Pancreas (tissue), 10 donors: Measurements from ENCODE around the gene NATD1. TPM values are rescaled to one million over a fixed set of nuclear protein-coding genes. Genes with fewer than 3 reads are reported as not detected.
A peak's percentile ranks its signal among the peaks of the same experiment; 100 is the strongest.

ENCODE experiments used
- ATAC-seq, 4 donors: fragments of 200-7000 bp; cut with Tn5 transposase; one replicate each; pipeline versions ENCODE4 v1.8.0 to v1.9.1; 2020; ENCODE audit warnings: mild to moderate bottlenecking in 4 of 4, moderate library complexity in 4 of 4
- DNase-seq, 6 donors: peaks; one replicate each; pipeline ENCODE4 v3.0.0-alpha.2; 2020
- FAIRE-seq: peaks from 2 replicates; lab custom pipeline; 2012; peaks lifted over from hg19 to GRCh38; lab: Jason Lieb, UNC
- H3K27ac ChIP-seq, 4 donors: fragments of 200-600 bp; sonication (generic); 1 replicate in 3 of 4; 2 replicates in 1 of 4; pipeline versions ENCODE4 v1.5.0 to v1.8.0; 2020
- H3K27me3 ChIP-seq, 4 donors: fragments of 200-600 bp; one replicate each; pipeline ENCODE4 v1.8.0; 2021
- H3K36me3 ChIP-seq, 3 donors: fragments of 200-600 bp; sonication (generic) in 1 of 3; one replicate each; pipeline versions ENCODE4 v1.5.0 to v1.8.0; 2020 to 2021
- H3K4me1 ChIP-seq, 3 donors: fragments of 200-600 bp; one replicate each; pipeline ENCODE4 v1.8.0; 2021
- H3K4me3 ChIP-seq, 4 donors: fragments of 200-600 bp; sonication (generic) in 2 of 4; one replicate each; pipeline versions ENCODE4 v1.5.0 to v1.8.0; 2020 to 2021
- H3K9me3 ChIP-seq, 4 donors: fragments of 200-600 bp; one replicate each; pipeline ENCODE4 v1.8.0; 2021
- CTCF ChIP-seq, 4 donors: fragments of 200-600 bp; sonication (generic) in 3 of 4; IDR thresholded peaks; one replicate each; pipeline versions ENCODE4 v1.5.0 to v1.8.0; 2021; ENCODE audit warnings: antibody characterized with exemption in 4 of 4
- WGBS, 2 donors: extraction: QIAGEN DNeasy Blood & Tissue Kit; methylation state at CpG; one replicate each; pipeline ENCODE4 v1.1.7; 2013; 5-methylcytosine and 5-hydroxymethylcytosine counted together
- intact Hi-C, 3 donors: fragments of 100-400 bp; cut with DNase I; formaldehyde crosslinking; loops; one replicate each; pipeline versions ENCODE4 v1.11.1 to v1.14.2; 2022
- polyA plus RNA-seq, 2 donors: library from polyadenylated mRNA; stranded (reverse); fragments of 200-250 nt; gene quantifications; one replicate each; pipeline ENCODE4 v1.2.3, GENCODE V29; 2013
- total RNA-seq, 6 donors: library from RNA; stranded (reverse); fragmentation: NEBNext Ultra II Directional in 4 of 6; extraction: Animal tissue kit (Norgen Biotek cat#: 25700) in 4 of 6; gene quantifications; one replicate each; pipeline versions ENCODE4 v1.2.1 to v1.2.4, GENCODE V29; 2021 to 2023
- donor health status: healthy with polysubstance abuse.
- donor health status: DM: no; HTN: no; CAD: no; lungs with moderate emphysema.
- donor health status: DM: no; HTN: no; CAD: no.
- donor health status: control.
- donor health status: control.
- donor health status: Bipolar disorder and iron deficiency.
- donor health status: DM: yes; HTN: yes; CAD: no.
- donor health status: DM: no; HTN: no; CAD: no.
- donor health status: DM: no; HTN: no; CAD: no.
- donor health status: DM: yes; HTN: yes; CAD: no.

Gene NATD1
- total and polyA plus RNA-seq, 8 donors: 2.3 to 8.3 (median 4.2) TPM

GRCh38 chr17:21298983-21299519, 45.8 kb upstream of the NATD1 start:
- intact Hi-C loops: loop anchor here in 1 of 3 donors (10.0 kb wide), 1 partner anchor 966 kb away; no protein-coding TSS in a partner anchor
- H3K27ac ChIP-seq: no peak overlapping the region
- FAIRE-seq: no peak
- no peaks in the 10 kb centered on the region for H3K9me3 ChIP-seq
- peak in 2 of 6 donors; percentile 16 to 56 for DNase-seq
- no peak for ATAC-seq
- WGBS, 2 donors: 59 to 63% methylated on average over 13 of the region's 13 CpGs
- H3K36me3 ChIP-seq: peaks cover 3 to 37% (median 25%) of the 10 kb centered on the region in 3 donors
- peaks cover 0 to 6% (median 0%) of the 10 kb centered on the region in 3 donors for H3K4me1 ChIP-seq
- H3K27me3 ChIP-seq: no peaks in the 10 kb centered on the region
- no peak overlapping the region for H3K4me3 ChIP-seq
- TF ChIP-seq CTCF (IDR thresholded peaks at IDR 0.05): no peak

DNA sequence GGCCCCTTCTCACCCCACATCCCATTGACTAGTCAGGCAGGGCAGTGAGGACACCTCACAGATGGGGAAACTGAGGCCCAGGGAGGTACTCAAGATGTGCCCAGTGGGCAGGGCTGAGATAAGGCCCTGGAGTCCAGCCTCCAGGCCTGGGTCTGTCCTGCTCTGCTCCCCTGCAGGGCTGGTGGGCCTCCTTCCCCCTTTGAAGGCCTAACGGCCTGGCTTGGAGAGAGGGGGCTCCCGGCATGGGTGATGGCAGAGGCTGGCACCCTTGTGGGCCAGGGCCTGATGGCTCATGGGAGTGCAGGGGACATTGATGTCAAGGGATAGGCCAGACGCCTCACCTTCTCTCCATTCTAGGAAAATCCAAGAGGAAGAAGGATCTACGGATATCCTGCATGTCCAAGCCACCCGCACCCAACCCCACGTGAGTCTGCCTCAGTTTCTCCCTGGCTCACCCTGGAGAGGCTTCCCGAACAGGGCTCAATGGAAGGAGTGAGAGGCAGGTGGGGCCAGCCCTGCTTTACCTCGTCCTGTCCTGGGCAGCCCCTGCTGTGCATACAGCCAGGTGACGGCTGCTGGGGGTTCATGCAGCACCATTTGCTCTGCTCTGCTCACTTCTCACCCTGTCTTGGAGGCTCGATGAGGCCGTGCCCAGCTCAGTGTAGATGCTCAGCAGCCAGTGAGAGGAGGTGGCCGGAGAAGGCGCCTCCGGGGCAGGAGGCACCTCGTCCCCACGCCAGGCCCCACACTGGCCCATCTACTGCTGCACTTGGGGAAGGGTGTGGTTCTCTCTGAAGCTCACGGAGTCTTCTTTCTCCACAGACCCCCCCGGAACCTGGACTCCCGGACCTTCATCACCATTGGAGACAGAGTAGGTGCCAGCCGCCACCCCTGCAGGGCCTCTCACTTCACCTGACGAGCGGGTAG, 45.1 kb upstream of the NATD1 start:
- Histone ChIP-seq H3K4me1 (peaks cover 0 to 6% (median 0%) of the 10 kb centered on the region in 3 donors), H3K27ac (no peak overlapping the region), H3K9me3 (no peaks in the 10 kb centered on the region), H3K4me3 (no peak overlapping the region), H3K36me3 (peaks cover 3 to 30% (median 21%) of the 10 kb centered on the region in 3 donors), H3K27me3 (no peaks in the 10 kb centered on the region)
- ATAC-seq (no peak), FAIRE-seq (no peak), DNase-seq (peak in 3 of 6 donors; percentile 29 to 80 (median 58))
- no peak for TF ChIP-seq CTCF (IDR thresholded peaks at IDR 0.05)
- intact Hi-C loops: loop anchor here in 1 of 3 donors (10.0 kb wide), 1 partner anchor 966 kb away; no protein-coding TSS in a partner anchor
- 68 to 69% methylated on average over 22 of the region's 22 CpGs for WGBS, 2 donors

DNA sequence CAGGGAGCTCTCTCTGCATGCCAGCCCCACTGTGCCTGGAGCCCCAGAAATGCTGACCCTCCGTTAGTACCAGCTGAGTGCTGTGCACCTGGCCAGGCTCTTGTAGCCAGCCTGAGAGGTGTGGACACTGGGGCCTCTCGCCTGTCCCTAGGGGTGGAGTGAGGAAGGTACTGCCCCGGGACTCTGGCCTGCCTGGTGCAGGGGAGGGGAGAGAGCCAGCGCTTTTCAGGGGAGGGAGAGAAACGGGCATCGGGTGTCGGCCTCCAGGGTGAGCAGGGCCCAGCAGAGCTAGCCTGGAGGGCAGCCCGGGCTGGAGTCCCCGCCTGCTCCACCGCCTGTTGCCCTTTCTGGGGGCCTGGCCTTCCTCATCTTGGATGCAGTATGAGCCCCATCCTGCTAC, 44.4 kb upstream of the NATD1 start:
- 59 to 68% methylated on average over 10 of the region's 10 CpGs for WGBS, 2 donors

DNA sequence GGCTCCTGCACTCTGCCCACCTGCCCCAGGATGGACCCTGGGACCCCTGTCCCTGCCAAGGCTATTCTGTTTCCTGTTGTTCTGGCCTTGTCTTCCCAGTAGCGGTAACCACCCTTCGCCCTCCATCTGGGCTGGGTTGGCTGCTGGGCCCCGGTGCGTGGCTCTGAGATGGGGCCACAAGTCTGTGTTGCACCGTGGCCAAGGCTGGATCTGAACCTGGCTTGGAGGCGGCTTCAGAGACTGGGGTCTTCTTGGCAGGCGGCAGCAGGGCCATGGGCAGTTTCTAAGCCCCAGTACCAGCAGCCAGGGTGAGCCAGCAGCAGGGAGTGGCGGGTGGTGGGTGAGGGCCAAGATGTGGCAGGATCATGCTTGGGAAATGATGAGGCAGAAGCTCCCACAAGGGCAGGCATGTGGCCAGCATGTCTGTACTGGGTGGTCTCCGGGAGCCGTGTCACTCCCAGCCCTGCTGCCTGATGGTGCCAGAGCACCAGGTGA, 43.9 kb upstream of the NATD1 start:
- Histone ChIP-seq H3K9me3 (no peaks in the 10 kb centered on the region), H3K4me1 (peaks cover 0 to 6% (median 0%) of the 10 kb centered on the region in 3 donors), H3K36me3 (peaks cover 3 to 21% (median 18%) of the 10 kb centered on the region in 3 donors), H3K4me3 (no peak overlapping the region), H3K27me3 (no peaks in the 10 kb centered on the region), H3K27ac (no peak overlapping the region)
- DNase-seq (peak in 2 of 6 donors; percentile 58 to 80), FAIRE-seq (no peak), ATAC-seq (no peak)
- intact Hi-C loops: loop anchor here in 1 of 3 donors (10.0 kb wide), 1 partner anchor 968 kb away; no protein-coding TSS in a partner anchor
- no peak for TF ChIP-seq CTCF (IDR thresholded peaks at IDR 0.05)
- 65 to 76% methylated on average over 10 of the region's 10 CpGs for WGBS, 2 donors

More for the DNA sequence above, 44.4 kb upstream of the NATD1 start:
- Histone ChIP-seq H3K4me3 (no peak overlapping the region), H3K36me3 (peaks cover 3 to 23% (median 21%) of the 10 kb centered on the region in 3 donors), H3K27me3 (no peaks in the 10 kb centered on the region), H3K4me1 (peaks cover 0 to 6% (median 0%) of the 10 kb centered on the region in 3 donors), H3K27ac (no peak overlapping the region), H3K9me3 (no peaks in the 10 kb centered on the region)
- FAIRE-seq (no peak), ATAC-seq (no peak), DNase-seq (peak in 1 of 6 donors; percentile 27)
- TF ChIP-seq CTCF (IDR thresholded peaks at IDR 0.05): no peak
- intact Hi-C loops: loop anchor here in 1 of 3 donors (10.0 kb wide), 1 partner anchor 967 kb away; no protein-coding TSS in a partner anchor
